NK-92 (cell line): ENCODE measurements around the gene GLOD4.

Experiments
- DNase-seq: peaks from one replicate; lab custom pipeline; 2025; ENCODE audit not compliant: unreplicated experiment; lab: John Stamatoyannopoulos, UW

The GLOD4 gene

GRCh38 chr17:744937-745336 lies 37.1 kb downstream of the GLOD4 start:
- no peak for DNase-seq

DNA sequence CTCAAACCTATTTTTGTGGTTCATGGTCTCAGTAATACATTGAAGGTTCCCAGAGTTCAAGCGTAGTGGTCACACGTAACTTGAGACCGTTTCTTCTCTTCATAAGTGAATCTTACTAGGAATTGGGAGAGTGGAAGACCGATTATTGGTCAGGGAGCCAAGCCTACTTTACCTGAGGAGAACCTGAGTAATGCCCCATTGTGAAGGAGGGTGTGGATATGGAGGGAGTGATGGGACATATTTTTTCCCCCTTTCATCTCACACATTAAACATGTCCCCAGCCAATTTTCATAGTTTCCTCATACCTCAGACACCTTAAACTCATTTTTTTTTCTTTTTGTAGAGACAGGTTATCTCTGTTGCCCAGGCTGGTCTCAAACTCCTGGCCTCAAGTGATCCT lies 38.9 kb downstream of the GLOD4 start:
- no peak for DNase-seq

DNA sequence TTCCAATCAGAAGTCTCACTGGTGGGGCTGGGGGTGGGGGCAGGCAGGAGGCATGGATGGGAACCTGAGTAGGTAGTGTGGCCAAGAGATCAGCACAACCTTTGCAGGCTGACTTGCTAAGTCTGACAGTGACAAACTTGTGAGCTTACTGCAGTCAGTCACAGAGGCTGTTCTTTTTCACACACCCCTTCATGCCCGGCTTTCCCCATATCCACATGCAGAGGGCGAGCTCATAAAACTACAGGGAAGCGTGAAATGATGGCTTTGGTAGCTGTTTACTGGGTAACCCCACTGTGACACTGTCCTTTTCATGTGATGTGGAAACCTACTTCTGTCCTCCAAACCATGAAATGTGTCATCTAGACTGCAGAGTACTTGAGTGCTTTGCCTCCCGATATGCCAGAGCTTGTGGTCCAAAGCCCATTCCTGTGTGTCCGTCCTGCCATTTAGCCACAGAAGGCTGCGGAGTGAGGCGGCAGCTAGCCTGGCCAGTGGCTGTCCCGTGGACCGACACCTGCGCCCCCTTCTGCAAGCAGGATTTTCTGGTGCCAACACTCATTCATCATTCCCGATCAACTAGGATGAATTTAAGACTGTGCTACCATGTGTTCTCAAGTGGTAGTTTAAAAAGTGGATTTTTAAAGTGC lies 39.8 kb downstream of the GLOD4 start:
- DNase-seq: no peak

- no peak for DNase-seq
Measured at GRCh38 chr17:740240-741017, 41.7 kb downstream of the GLOD4 start.

DNA sequence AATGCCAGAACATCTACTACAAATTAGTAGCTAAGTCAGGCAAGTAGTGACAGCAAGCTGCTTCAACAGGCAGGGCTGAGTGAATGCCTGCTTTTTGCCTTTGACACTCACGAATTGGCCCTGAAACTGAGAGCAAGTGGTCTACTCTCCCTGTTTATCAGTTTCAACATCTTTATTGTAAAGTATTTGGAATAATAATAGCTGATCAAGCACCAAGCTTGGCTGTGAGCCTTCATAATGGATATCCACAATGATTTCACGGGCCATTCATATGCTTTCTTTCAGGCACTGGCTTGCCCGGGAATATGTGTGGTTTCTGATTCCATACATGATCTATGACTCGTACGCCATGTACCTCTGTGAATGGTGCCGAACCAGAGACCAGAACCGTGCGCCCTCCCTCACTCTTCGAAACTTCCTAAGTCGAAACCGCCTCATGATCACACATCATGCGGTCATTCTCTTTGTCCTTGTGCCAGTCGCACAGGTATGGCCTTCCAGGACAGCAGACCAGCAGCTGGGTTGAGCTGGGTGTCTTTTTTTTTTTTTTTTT lies 44.4 kb downstream of the GLOD4 start:
- no peak for DNase-seq

- no peak for DNase-seq
Measured at GRCh38 chr17:733743-734142, 48.3 kb downstream of the GLOD4 start.

- no peak for DNase-seq
Measured at GRCh38 chr17:732902-733720, 49.0 kb downstream of the GLOD4 start.

GRCh38 chr17:732067-732901 lies 49.8 kb downstream of the GLOD4 start, which contains the start of gene TLCD3A:
Gene TLCD3A (plus strand): TSS chr17:732596. CDS start chr17:732648, 52 bp downstream.
- DNase-seq: no peak

GRCh38 chr17:731644-732066 lies 50.4 kb downstream of the GLOD4 start:
- DNase-seq: no peak

DNA sequence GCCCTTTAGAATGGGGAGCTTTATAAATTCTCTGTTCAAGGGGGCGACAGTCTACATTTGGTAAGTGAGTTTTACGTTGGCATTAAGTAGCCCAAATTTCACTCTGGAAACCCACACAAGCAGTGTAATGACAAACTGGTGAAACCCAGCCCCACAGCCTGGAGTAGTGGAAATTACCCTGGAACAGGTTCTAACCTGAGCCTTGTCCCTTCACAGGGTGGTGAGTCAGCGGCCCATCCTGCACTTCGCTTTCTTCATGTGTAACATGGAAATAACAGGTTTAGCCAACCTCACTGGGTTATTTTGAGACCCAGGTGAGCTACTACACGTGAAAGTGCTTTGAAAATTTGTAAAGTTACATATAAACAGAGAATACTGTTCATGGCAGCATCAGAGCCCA lies 53.2 kb downstream of the GLOD4 start:
- DNase-seq: no peak

- DNase-seq: no peak
Measured at GRCh38 chr17:726271-726919, 55.7 kb downstream of the GLOD4 start.

DNA sequence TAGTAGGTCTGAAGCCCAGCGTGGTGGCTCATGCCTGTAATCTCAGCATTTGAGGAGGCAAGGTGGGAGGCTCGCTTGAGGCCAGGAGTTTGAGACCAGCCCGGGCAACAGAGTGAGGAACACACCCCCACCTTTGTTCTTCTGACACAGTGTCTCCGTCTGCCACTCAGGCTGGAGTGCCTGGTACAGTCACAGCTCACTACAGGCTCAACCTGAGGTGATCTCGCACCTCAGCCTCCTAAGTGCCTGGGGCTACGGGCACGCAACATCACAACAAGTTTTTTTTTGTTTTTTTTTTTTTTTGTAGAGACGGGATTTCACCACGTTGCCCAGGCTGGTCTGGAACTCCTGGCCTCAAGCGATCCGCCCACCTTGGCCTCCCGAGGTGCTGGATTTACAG lies 56.3 kb downstream of the GLOD4 start:
- DNase-seq: no peak

GRCh38 chr17:725084-725483 lies 57.0 kb downstream of the GLOD4 start:
- DNase-seq: no peak

GRCh38 chr17:721540-721937 lies 60.5 kb downstream of the GLOD4 start:
- no peak for DNase-seq

DNA sequence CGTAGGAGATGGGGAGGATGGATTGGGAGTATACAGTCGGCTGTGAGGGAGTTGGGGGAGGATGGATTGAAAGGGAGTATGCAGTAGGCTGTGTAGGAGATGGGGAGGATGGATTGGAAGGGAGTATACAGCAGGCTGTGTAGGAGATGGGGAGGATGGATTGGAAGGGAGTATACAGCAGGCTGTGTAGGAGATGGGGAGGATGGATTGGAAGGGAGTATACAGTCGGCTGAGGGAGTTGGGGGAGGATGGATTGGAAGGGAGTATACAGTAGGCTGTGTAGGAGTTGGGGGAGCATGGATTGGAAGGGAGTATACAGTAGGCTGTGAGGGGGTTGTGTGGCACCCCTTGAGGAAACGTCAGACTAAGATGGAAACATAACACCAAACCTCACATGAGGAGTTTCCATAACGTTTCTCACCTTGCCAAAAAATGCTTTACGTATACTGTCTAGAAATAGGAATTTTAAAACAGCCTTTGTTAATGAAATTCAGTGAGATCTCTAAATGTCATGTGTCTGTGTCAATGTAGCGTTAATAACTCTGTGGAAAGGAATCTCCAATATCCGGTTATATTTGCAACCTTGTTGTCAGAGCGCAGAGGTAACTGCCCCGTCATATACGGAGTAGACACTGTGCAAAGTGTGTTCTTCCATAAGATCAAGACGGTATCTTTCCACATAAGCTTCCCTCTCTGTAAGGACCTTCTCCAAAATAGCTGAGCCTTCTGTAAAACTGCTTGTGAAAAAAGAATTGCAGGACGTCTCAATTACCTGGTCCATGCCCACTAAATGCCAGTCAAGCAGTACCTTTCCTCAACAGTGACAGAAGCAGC lies 61.2 kb downstream of the GLOD4 start:
- no peak for DNase-seq

DNA sequence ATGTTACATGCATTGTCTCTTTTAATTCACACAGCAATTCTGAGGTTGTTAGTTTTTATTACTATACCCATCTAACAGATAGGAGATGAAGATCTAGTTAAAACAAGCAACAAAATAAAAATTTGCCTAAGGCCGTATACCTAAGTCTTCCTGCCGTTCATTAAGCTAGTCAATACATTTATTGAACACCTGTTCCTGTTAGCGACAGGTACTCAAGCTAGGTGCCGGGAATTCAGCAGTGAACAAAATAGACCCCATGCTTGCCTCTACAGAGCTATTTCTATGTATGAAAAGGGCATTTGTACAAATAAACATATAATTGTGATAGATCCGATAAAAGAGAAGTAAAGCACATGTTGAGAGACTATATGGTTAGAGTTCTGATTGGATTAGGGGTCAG lies 64.0 kb downstream of the GLOD4 start:
- no peak for DNase-seq
